Keratinocyte (primary cell): ENCODE measurements around the gene GGACT. TPM values are rescaled to one million over a fixed set of nuclear protein-coding genes. Genes with fewer than 3 reads are reported as not detected.

Source experiments
- DNase-seq: peaks from one replicate; pipeline ENCODE4 v3.0.0-alpha.2; 2011; ENCODE audit warnings: low read depth, missing footprints, low spot score
- FAIRE-seq: peaks from 2 replicates; lab custom pipeline; 2011; peaks lifted over from hg19 to GRCh38; lab: Jason Lieb, UNC
- H2AFZ ChIP-seq: 2 replicates; pipeline ENCODE4 v1.6.0; 2012; ENCODE audit warnings: low read length, control low read depth, inconsistent platforms; ENCODE audit not compliant: control insufficient read depth
- H3K27ac ChIP-seq: 2 replicates; pipeline ENCODE4 v1.5.1; 2011; ENCODE audit warnings: low read length; ENCODE audit not compliant: control insufficient read depth, insufficient read depth
- H3K27me3 ChIP-seq: 3 replicates; pipeline ENCODE4 v1.6.0; 2011; ENCODE audit warnings: low read length; ENCODE audit not compliant: control insufficient read depth, insufficient read depth; ENCODE audit errors: extremely low read depth
- H3K36me3 ChIP-seq, 2 experiments: 2 replicates in 1 of 2; 3 replicates in 1 of 2; pipeline ENCODE4 v1.5.1; 2011; ENCODE audit warnings: low read length in 2 of 2, mild to moderate bottlenecking in 1 of 2; ENCODE audit not compliant: control insufficient read depth in 2 of 2, insufficient read depth in 2 of 2; ENCODE audit errors: extremely low read depth in 1 of 2
- H3K4me1 ChIP-seq: 3 replicates; pipeline ENCODE4 v1.5.1; 2011; ENCODE audit warnings: low read length; ENCODE audit not compliant: control insufficient read depth, insufficient read depth; ENCODE audit errors: extremely low read depth
- H3K4me2 ChIP-seq: 3 replicates; pipeline ENCODE4 v1.6.0; 2011; ENCODE audit warnings: low read depth, low read length; ENCODE audit not compliant: control insufficient read depth, insufficient read depth; ENCODE audit errors: extremely low read depth
- H3K4me3 ChIP-seq, 3 experiments: fragments of 200-600 bp in 1 of 3; sonication (generic) in 1 of 3; 2 replicates in 2 of 3; 3 replicates in 1 of 3; pipeline ENCODE4 v1.5.1; 2011 to 2016; ENCODE audit warnings: low read length in 3 of 3, mild to moderate bottlenecking in 3 of 3, control low read depth in 2 of 3, inconsistent platforms in 1 of 3, low read depth in 1 of 3, mixed read lengths in 1 of 3, mixed run types in 1 of 3, moderate library complexity in 1 of 3; ENCODE audit not compliant: control insufficient read depth in 2 of 3, insufficient read depth in 2 of 3; ENCODE audit errors: extremely low read depth in 1 of 3
- H3K79me2 ChIP-seq: 2 replicates; pipeline ENCODE4 v1.6.0; 2012; ENCODE audit warnings: low read length; ENCODE audit not compliant: control insufficient read depth, insufficient read depth
- H3K9ac ChIP-seq: 3 replicates; pipeline ENCODE4 v1.6.0; 2011; ENCODE audit warnings: low read length; ENCODE audit not compliant: control insufficient read depth, insufficient read depth; ENCODE audit errors: extremely low read depth
- H3K9me1 ChIP-seq: 3 replicates; pipeline ENCODE4 v1.6.0; 2011; ENCODE audit warnings: low read length; ENCODE audit not compliant: control insufficient read depth, insufficient read depth; ENCODE audit errors: extremely low read depth
- H3K9me3 ChIP-seq: 2 replicates; pipeline ENCODE4 v1.5.1; 2012; ENCODE audit warnings: low read depth, low read length; ENCODE audit not compliant: control insufficient read depth
- H4K20me1 ChIP-seq: 3 replicates; pipeline ENCODE4 v1.6.0; 2011; ENCODE audit warnings: low read length; ENCODE audit not compliant: control insufficient read depth, insufficient read depth; ENCODE audit errors: extremely low read depth
- EZH2 ChIP-seq: IDR thresholded peaks from one replicate; pipeline ENCODE4 v1.6.1; 2012; ENCODE audit warnings: inconsistent platforms, mild to moderate bottlenecking, low read length, moderate library complexity
- dilution Hi-C: fragments of 300-500 bp; cut with MboI; formaldehyde crosslinking; loops from one replicate; pipeline ENCODE4 v1.7.0; 2020; ENCODE audit warnings: low sequenced_read_pairs; ENCODE audit not compliant: extremely low pct_ligation_motif_present
- polyA plus RNA-seq, 5 experiments: library from polyadenylated mRNA; depleted of rRNA in 3 of 5; stranded (reverse) in 3 of 5; stranded (forward) in 1 of 5; unstranded in 1 of 5; fragments of >200 nt; gene quantifications; 1 replicate in 1 of 5; 2 replicates in 3 of 5; 3 replicates in 1 of 5; pipeline versions ENCODE4 v1.2.1 to v1.2.3, GENCODE V29; 2011 to 2012; ENCODE audit warnings: missing spikeins in 2 of 5, low read depth in 1 of 5, low replicate concordance in 1 of 5
- TF ChIP-seq, protein P1 (sequence below), 3 experiments: IDR thresholded peaks in 1 of 3; conservative IDR thresholded peaks in 1 of 3; optimal IDR thresholded peaks in 1 of 3; 2 replicates in 2 of 3; 3 replicates in 1 of 3; pipeline versions ENCODE3 to v1.5.1; 2011; ENCODE audit warnings: low read length in 3 of 3, mild to moderate bottlenecking in 3 of 3, moderate library complexity in 2 of 3, control low read depth in 1 of 3, inconsistent platforms in 1 of 3; ENCODE audit not compliant: insufficient read depth in 2 of 3; ENCODE audit errors: extremely low read depth in 1 of 3

GGACT gene
- polyA plus RNA-seq, 1 donor (not counting 4 experiments of a cell fraction or from before 2014, with no cell fraction given) = 8.2 TPM

DNA sequence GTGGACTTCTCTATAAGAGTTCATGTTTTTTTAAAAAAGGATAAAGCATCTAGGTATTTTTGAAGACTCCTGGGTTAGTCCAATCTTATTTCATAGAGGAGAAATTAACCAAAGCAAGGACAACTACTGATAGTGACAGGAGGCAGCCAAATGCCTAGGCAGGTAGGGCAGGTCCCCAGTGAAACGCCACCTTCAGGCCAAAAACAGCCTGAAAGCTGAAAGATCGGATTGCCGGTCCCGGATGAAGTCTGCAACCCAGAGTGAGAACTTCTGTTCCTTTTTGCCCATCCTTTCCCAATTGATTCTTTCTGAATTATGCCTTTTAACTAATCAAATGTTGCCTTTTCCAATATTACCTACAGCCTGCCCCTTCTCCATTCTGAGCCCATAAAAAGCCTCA is 6.1 kb upstream of the GGACT start:
- no peaks in the 10 kb centered on the region for H3K9me1 ChIP-seq
- no peaks in the 10 kb centered on the region for H3K27me3 ChIP-seq
- dilution Hi-C loops = no loop called here
- DNase-seq (no peak), FAIRE-seq (peak; percentile 73)
- H3K27ac ChIP-seq = no peak overlapping the region
- no peaks in the 10 kb centered on the region for H3K9me3 ChIP-seq
- no peaks in the 10 kb centered on the region for H3K36me3 ChIP-seq
- H3K4me1 ChIP-seq = no peaks in the 10 kb centered on the region
- H3K4me3 ChIP-seq = no peak overlapping the region
- no peak for TF ChIP-seq EZH2
- TF ChIP-seq, protein P1, sequence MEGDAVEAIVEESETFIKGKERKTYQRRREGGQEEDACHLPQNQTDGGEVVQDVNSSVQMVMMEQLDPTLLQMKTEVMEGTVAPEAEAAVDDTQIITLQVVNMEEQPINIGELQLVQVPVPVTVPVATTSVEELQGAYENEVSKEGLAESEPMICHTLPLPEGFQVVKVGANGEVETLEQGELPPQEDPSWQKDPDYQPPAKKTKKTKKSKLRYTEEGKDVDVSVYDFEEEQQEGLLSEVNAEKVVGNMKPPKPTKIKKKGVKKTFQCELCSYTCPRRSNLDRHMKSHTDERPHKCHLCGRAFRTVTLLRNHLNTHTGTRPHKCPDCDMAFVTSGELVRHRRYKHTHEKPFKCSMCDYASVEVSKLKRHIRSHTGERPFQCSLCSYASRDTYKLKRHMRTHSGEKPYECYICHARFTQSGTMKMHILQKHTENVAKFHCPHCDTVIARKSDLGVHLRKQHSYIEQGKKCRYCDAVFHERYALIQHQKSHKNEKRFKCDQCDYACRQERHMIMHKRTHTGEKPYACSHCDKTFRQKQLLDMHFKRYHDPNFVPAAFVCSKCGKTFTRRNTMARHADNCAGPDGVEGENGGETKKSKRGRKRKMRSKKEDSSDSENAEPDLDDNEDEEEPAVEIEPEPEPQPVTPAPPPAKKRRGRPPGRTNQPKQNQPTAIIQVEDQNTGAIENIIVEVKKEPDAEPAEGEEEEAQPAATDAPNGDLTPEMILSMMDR (optimal IDR thresholded peaks at IDR 0.05 in 1 of 3, IDR thresholded peaks at IDR 0.05 in 1 of 3, conservative IDR thresholded peaks at IDR 0.05 in 1 of 3; ENCODE audit: extremely low read depth in 1 of 3, insufficient read depth in 2 of 3, low read length in 3 of 3) = peak; percentile 56 to 61 (median 58)
- H3K79me2 ChIP-seq = no peaks in the 10 kb centered on the region
- no peak overlapping the region for H3K4me2 ChIP-seq
- H3K9ac ChIP-seq = no peak overlapping the region
- no peak overlapping the region for H2AFZ ChIP-seq
- no peaks in the 10 kb centered on the region for H4K20me1 ChIP-seq

DNA sequence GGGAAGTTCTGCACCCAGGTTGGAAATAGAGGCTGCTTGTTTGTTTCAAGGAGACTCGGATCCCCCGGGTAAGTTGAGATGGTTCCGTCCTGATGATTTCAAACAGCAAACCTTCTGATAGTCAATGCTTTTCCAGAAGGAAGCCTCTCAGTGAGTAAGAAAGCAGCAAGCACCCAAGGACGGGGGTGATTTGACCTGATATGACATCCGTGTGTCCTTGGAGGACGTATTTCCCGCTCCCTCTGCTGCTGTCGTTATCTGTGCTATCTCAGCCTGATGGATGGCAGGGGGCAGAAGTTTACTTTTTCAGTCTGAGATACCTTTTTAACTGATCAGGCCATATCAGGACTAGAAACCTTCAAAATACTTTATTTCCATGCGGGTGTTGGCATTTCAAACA is 5.7 kb upstream of the GGACT start:
- Histone ChIP-seq H3K4me3 (no peak overlapping the region), H3K9me1 (no peaks in the 10 kb centered on the region), H3K79me2 (no peaks in the 10 kb centered on the region), H3K9me3 (no peaks in the 10 kb centered on the region), H4K20me1 (no peaks in the 10 kb centered on the region), H3K27ac (no peak overlapping the region), H3K9ac (no peak overlapping the region), H3K4me1 (no peaks in the 10 kb centered on the region), H3K27me3 (no peaks in the 10 kb centered on the region), H3K36me3 (no peaks in the 10 kb centered on the region), H3K4me2 (no peak overlapping the region), H2AFZ (no peak overlapping the region)
- DNase-seq (no peak), FAIRE-seq (no peak)
- dilution Hi-C loops = no loop called here
- no peak for TF ChIP-seq EZH2
- TF ChIP-seq, protein P1 (optimal IDR thresholded peaks at IDR 0.05 in 1 of 3, IDR thresholded peaks at IDR 0.05 in 1 of 3, conservative IDR thresholded peaks at IDR 0.05 in 1 of 3; ENCODE audit: extremely low read depth in 1 of 3, insufficient read depth in 2 of 3, low read length in 3 of 3) = no peak
